ENCODE measurements around the gene DBNDD2.

- TF ChIP-seq ZNF529 (tag by site-specific recombination; IDR thresholded peaks at IDR 0.05; ENCODE audit: insufficient replicate concordance) (no peak), ZSCAN5A (tag by site-specific recombination; IDR thresholded peaks at IDR 0.05) (no peak), YY1 (tag by site-specific recombination; IDR thresholded peaks at IDR 0.05) (no peak), ZNF223 (tag by site-specific recombination; IDR thresholded peaks at IDR 0.05) (no peak), ZNF274 (IDR thresholded peaks at IDR 0.05; ENCODE audit: low read length) (no peak), ZNF274 (tag by site-specific recombination; IDR thresholded peaks at IDR 0.05; ENCODE audit: borderline replicate concordance) (no peak), CTCF (tag by site-specific recombination; IDR thresholded peaks at IDR 0.05) (no peak), ZBTB11 (tag by site-specific recombination; conservative IDR thresholded peaks at IDR 0.05; ENCODE audit: low read depth) (no peak), ZNF10 (tag by site-specific recombination; IDR thresholded peaks at IDR 0.05) (no peak), TCF7L2 (IDR thresholded peaks at IDR 0.05; ENCODE audit: borderline replicate concordance, low read depth, low read length) (no peak), ZNF707 (tag by site-specific recombination; IDR thresholded peaks at IDR 0.05) (no peak), ZBTB1 (tag by site-specific recombination; IDR thresholded peaks at IDR 0.05) (no peak), ZNF350 (tag by site-specific recombination; IDR thresholded peaks at IDR 0.05) (no peak), SP2 (tag by site-specific recombination; IDR thresholded peaks at IDR 0.05) (no peak)
Measured at GRCh38 chr20:45433316-45433715, 25.2 kb downstream of the DBNDD2 start.

All from HEK293 (cell line).